Suprapubic skin (tissue), 4 donors: ENCODE measurements around the gene BBIP1. TPM values are rescaled to one million over a fixed set of nuclear protein-coding genes. Genes with fewer than 3 reads are reported as not detected.
A peak's percentile ranks its signal among the peaks of the same experiment; 100 is the strongest.

Experiments used
- DNase-seq, 2 donors: peaks; one replicate each; pipeline ENCODE4 v3.0.0-alpha.2; 2019; ENCODE audit warnings: low spot score in 2 of 2
- H3K27ac ChIP-seq: fragments of 200-600 bp; sonication (generic); one replicate; pipeline ENCODE4 v1.5.1; 2019
- H3K27me3 ChIP-seq: fragments of 200-600 bp; sonication (generic); one replicate; pipeline ENCODE4 v1.5.1; 2019
- H3K36me3 ChIP-seq: fragments of 200-600 bp; sonication (generic); one replicate; pipeline ENCODE4 v1.5.1; 2019
- H3K4me1 ChIP-seq: fragments of 200-600 bp; sonication (generic); one replicate; pipeline ENCODE4 v1.5.1; 2019
- H3K4me3 ChIP-seq: fragments of 200-600 bp; sonication (generic); one replicate; pipeline ENCODE4 v1.5.1; 2019; ENCODE audit warnings: mild to moderate bottlenecking
- H3K9me3 ChIP-seq: fragments of 200-600 bp; sonication (generic); one replicate; pipeline ENCODE4 v1.5.1; 2019
- CTCF ChIP-seq, 2 donors: fragments of 200-600 bp in 1 of 2; fragments of 450-650 bp in 1 of 2; sonication (generic) in 1 of 2; IDR thresholded peaks; one replicate each; pipeline ENCODE4 v1.5.1; 2016 to 2019; ENCODE audit warnings: antibody characterized with exemption in 2 of 2, mild to moderate bottlenecking in 1 of 2, moderate library complexity in 1 of 2
- EP300 ChIP-seq: sonication (generic); formaldehyde crosslinking; IDR thresholded peaks from one replicate; pipeline ENCODE4 v1.6.1; 2017; ENCODE audit warnings: antibody characterized with exemption
- POLR2A ChIP-seq, 2 donors: fragments of 450-650 bp; IDR thresholded peaks; one replicate each; pipeline ENCODE4 v1.6.1; 2017; ENCODE audit warnings: antibody characterized with exemption in 2 of 2, mild to moderate bottlenecking in 2 of 2, moderate library complexity in 2 of 2
- POLR2AphosphoS5 ChIP-seq, 3 donors: sonication (generic); formaldehyde crosslinking; IDR thresholded peaks; one replicate each; pipeline ENCODE4 v1.6.1; 2017; ENCODE audit warnings: antibody characterized with exemption in 3 of 3
- WGBS: methylation state at CpG from one replicate; pipeline ENCODE4 v1.1.5; 2018; 5-methylcytosine and 5-hydroxymethylcytosine counted together
- total RNA-seq, 4 donors: library from RNA; depleted of rRNA; stranded (reverse); fragments of >200 nt; gene quantifications; one replicate each; pipeline ENCODE4 v1.1.0, GENCODE V29; 2016

BBIP1 gene
- total RNA-seq, 4 donors from 2014 or later = 6.5 to 14.0 (median 10.3) TPM

- 65% methylated on average over 7 of the region's 7 CpGs for WGBS
- Histone ChIP-seq H3K27ac (peak overlapping the region; percentile 43), H3K4me1 (peaks cover 20% of the 10 kb centered on the region), H3K36me3 (peaks cover 30% of the 10 kb centered on the region), H3K4me3 (no peak overlapping the region), H3K27me3 (no peaks in the 10 kb centered on the region), H3K9me3 (no peaks in the 10 kb centered on the region)
- no peak for DNase-seq
- no peak for TF ChIP-seq POLR2A (IDR thresholded peaks at IDR 0.05)
- peak in 1 of 3 donors; percentile 25 for TF ChIP-seq POLR2AphosphoS5 (IDR thresholded peaks at IDR 0.05)
These were observed 16.8 kb downstream of the BBIP1 start for GRCh38 chr10:110901954-110902819.

GRCh38 chr10:110900983-110901382, 18.0 kb downstream of the BBIP1 start:
- H3K36me3 ChIP-seq = peaks cover 41% of the 10 kb centered on the region
- peak in 1 of 3 donors; percentile 41 for TF ChIP-seq POLR2AphosphoS5 (IDR thresholded peaks at IDR 0.05)
- no peak for TF ChIP-seq POLR2A (IDR thresholded peaks at IDR 0.05)
- H3K27ac ChIP-seq = no peak overlapping the region

GRCh38 chr10:110898391-110898790, 20.6 kb downstream of the BBIP1 start:
- H3K4me1 ChIP-seq = peaks cover 28% of the 10 kb centered on the region
- no peak overlapping the region for H3K4me3 ChIP-seq
- H3K27ac ChIP-seq = no peak overlapping the region
- H3K27me3 ChIP-seq = no peaks in the 10 kb centered on the region
- DNase-seq = no peak
- no peak for TF ChIP-seq EP300
- TF ChIP-seq POLR2AphosphoS5 (IDR thresholded peaks at IDR 0.05) = no peak
- no peak for TF ChIP-seq POLR2A (IDR thresholded peaks at IDR 0.05)
- TF ChIP-seq CTCF (IDR thresholded peaks at IDR 0.05) = no peak
- H3K9me3 ChIP-seq = no peaks in the 10 kb centered on the region
- peaks cover 58% of the 10 kb centered on the region for H3K36me3 ChIP-seq

More at GRCh38 chr10:110900983-110901382, 18.0 kb downstream of the BBIP1 start:
- WGBS = 75% methylated on average over 2 of the region's 2 CpGs
- H3K27me3 ChIP-seq = no peaks in the 10 kb centered on the region
- no peak for DNase-seq
- H3K4me1 ChIP-seq = peaks cover 24% of the 10 kb centered on the region
- H3K4me3 ChIP-seq = no peak overlapping the region
- no peaks in the 10 kb centered on the region for H3K9me3 ChIP-seq

GRCh38 chr10:110897184-110897583, 21.8 kb downstream of the BBIP1 start:
- TF ChIP-seq POLR2A (IDR thresholded peaks at IDR 0.05) = no peak
- TF ChIP-seq POLR2AphosphoS5 (IDR thresholded peaks at IDR 0.05) = no peak
- no peak for TF ChIP-seq EP300
- no peak for TF ChIP-seq CTCF (IDR thresholded peaks at IDR 0.05)
- Histone ChIP-seq H3K27ac (no peak overlapping the region), H3K27me3 (no peaks in the 10 kb centered on the region), H3K9me3 (no peaks in the 10 kb centered on the region), H3K4me3 (no peak overlapping the region), H3K4me1 (peaks cover 23% of the 10 kb centered on the region), H3K36me3 (peaks cover 70% of the 10 kb centered on the region)
- no peak for DNase-seq
- 79% methylated on average over 1 of the region's 1 CpG for WGBS

- TF ChIP-seq CTCF (IDR thresholded peaks at IDR 0.05) (peak; percentile 27 to 57), POLR2A (IDR thresholded peaks at IDR 0.05) (no peak)
- H3K27me3 ChIP-seq = no peaks in the 10 kb centered on the region
- peaks cover 80% of the 10 kb centered on the region for H3K36me3 ChIP-seq
- 28% methylated on average over 4 of the region's 4 CpGs for WGBS
- no peak overlapping the region for H3K4me3 ChIP-seq
- no peak for DNase-seq
- no peaks in the 10 kb centered on the region for H3K9me3 ChIP-seq
- peaks cover 17% of the 10 kb centered on the region for H3K4me1 ChIP-seq
- H3K27ac ChIP-seq = no peak overlapping the region
These were observed 25.3 kb downstream of the BBIP1 start for GRCh38 chr10:110893559-110894179.

- H3K27me3 ChIP-seq = no peaks in the 10 kb centered on the region
- TF ChIP-seq CTCF (IDR thresholded peaks at IDR 0.05) = no peak
- no peak for TF ChIP-seq EP300
- TF ChIP-seq POLR2AphosphoS5 (IDR thresholded peaks at IDR 0.05) = no peak
- no peak for TF ChIP-seq POLR2A (IDR thresholded peaks at IDR 0.05)
- H3K9me3 ChIP-seq = no peaks in the 10 kb centered on the region
- peaks cover 75% of the 10 kb centered on the region for H3K36me3 ChIP-seq
- peaks cover 17% of the 10 kb centered on the region for H3K4me1 ChIP-seq
- H3K4me3 ChIP-seq = no peak overlapping the region
- H3K27ac ChIP-seq = no peak overlapping the region
- 81% methylated on average over 3 of the region's 3 CpGs for WGBS
- no peak for DNase-seq
These were observed 26.2 kb downstream of the BBIP1 start for GRCh38 chr10:110892602-110893288.
